Measurements from ENCODE around the gene RRM2. TPM values are rescaled to one million over a fixed set of nuclear protein-coding genes. Genes with fewer than 3 reads are reported as not detected.

The RRM2 gene
- total RNA-seq, 1 donor from 2014 or later = 11.9 TPM

DNA sequence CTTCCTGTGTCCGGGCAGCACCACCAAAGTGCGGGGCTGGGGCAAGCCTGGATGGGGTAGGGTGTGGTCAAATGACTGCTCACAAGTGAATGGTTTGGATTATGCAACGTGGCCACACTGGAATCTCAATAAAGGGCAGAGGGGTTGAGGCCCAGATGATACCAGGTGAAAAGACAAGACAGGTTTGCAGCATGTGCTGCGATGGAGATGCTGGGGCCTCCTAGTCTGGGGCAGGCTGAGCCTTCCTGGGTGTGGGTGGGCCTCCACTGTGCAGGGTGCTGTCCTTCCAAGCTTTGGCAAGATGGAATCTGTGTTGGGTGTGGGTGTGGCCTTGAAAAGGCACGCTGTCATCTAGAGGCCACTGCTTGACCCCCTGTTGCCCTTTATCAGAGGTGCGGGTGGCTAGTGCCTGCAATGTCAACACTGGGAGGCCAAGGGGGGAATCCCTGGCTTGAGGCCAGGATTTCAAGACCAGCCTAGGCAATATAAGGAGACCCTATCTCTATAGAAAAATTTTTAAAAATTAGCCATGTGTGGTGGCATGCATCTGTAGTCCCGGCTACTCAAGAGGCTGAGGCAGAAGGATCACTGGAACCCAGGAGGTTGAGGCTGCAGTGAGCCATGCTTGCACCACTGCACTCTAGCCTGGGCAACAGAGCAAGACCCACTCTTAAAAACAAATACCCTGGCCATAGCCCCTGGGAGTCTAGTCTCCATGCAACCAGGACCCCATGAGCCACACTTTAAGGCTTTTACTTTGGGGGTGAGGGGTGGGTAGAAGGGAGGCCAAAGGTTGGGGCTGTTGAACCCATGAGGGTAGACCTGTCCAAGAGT is 13.8 kb downstream of the RRM2 start:
- DNase-seq (ENCODE audit: low read depth) (no peak), FAIRE-seq (no peak)
- peaks cover 3% of the 10 kb centered on the region for H3K27me3 Mint-ChIP-seq (ENCODE audit: low read depth, unreplicated experiment)
- H3K79me2 ChIP-seq (ENCODE audit: insufficient read depth, low read length) = no peaks in the 10 kb centered on the region
- no peaks in the 10 kb centered on the region for H4K20me1 ChIP-seq (ENCODE audit: insufficient read depth, low read length)
- H3K9ac ChIP-seq (ENCODE audit: low read length) = no peak overlapping the region
- no peak overlapping the region for H3K4me3 ChIP-seq (ENCODE audit: insufficient read depth, low read depth, low read length)
- H3K4me2 ChIP-seq (ENCODE audit: low read length) = no peak overlapping the region
- H3K27me3 ChIP-seq (ENCODE audit: insufficient read depth, low read length) = no peaks in the 10 kb centered on the region
- H3K27ac Mint-ChIP-seq (ENCODE audit: unreplicated experiment) = no peak overlapping the region
- no peak overlapping the region for H3K27ac ChIP-seq (ENCODE audit: low read depth, low read length)
- H2AFZ ChIP-seq (ENCODE audit: low read depth, low read length) = no peak overlapping the region
- no peaks in the 10 kb centered on the region for H3K36me3 ChIP-seq (ENCODE audit: insufficient read depth, low read length)
- H3K4me3 Mint-ChIP-seq (ENCODE audit: unreplicated experiment) = no peak overlapping the region
- no peaks in the 10 kb centered on the region for H3K36me3 Mint-ChIP-seq (ENCODE audit: low read depth, unreplicated experiment)
- TF ChIP-seq, protein P1, sequence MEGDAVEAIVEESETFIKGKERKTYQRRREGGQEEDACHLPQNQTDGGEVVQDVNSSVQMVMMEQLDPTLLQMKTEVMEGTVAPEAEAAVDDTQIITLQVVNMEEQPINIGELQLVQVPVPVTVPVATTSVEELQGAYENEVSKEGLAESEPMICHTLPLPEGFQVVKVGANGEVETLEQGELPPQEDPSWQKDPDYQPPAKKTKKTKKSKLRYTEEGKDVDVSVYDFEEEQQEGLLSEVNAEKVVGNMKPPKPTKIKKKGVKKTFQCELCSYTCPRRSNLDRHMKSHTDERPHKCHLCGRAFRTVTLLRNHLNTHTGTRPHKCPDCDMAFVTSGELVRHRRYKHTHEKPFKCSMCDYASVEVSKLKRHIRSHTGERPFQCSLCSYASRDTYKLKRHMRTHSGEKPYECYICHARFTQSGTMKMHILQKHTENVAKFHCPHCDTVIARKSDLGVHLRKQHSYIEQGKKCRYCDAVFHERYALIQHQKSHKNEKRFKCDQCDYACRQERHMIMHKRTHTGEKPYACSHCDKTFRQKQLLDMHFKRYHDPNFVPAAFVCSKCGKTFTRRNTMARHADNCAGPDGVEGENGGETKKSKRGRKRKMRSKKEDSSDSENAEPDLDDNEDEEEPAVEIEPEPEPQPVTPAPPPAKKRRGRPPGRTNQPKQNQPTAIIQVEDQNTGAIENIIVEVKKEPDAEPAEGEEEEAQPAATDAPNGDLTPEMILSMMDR (IDR thresholded peaks at IDR 0.05; ENCODE audit: insufficient read depth, low read depth, low read length) = no peak
- no peaks in the 10 kb centered on the region for H3K9me3 Mint-ChIP-seq (ENCODE audit: unreplicated experiment)
- no peaks in the 10 kb centered on the region for H3K4me1 Mint-ChIP-seq (ENCODE audit: low read depth, unreplicated experiment)
- H3K9me3 ChIP-seq (ENCODE audit: insufficient read depth, low read depth, low read length) = no peaks in the 10 kb centered on the region
- no peaks in the 10 kb centered on the region for H3K4me1 ChIP-seq (ENCODE audit: insufficient read depth, low read length)

DNA sequence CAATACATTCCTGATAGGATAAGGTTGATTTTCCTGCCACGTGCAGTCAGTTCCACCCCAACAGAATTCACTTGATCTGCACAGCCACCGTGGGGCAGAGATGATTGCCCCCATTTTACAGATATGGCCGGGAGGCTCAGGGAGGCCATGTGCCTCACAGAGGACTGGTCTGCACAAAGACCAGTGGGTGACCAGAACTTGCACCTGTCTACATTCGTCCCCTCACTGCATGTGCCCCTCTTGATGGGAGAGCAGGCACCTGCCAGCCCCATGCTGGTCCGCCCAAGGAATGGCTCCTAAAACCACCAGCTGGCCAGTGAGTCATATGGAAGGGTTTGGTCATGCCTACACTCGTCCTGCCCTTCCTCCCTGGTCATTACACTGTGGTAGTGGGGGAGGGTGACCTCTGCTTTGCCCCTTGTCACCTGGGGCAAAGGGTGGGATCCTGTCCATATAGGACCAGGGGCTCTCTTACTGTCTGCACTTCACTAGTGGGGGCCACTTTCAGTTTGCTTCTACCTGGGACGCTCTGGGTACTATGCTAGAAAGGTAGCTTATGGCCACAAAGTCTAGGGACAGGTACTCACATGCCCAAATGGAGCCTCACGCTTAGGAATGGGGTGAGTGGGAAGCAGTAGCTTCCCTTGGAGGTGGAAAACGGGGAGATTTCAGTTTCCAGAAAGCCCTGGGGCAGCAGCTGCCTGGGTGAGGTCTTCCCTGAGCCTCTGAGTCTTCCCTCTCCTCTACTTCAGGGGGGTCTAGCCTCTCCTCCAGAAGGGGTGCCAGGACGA is 14.7 kb downstream of the RRM2 start:
- no peak overlapping the region for H3K27ac Mint-ChIP-seq (ENCODE audit: unreplicated experiment)
- H3K4me1 Mint-ChIP-seq (ENCODE audit: low read depth, unreplicated experiment) = peaks cover 2% of the 10 kb centered on the region
- Histone ChIP-seq H3K4me1 (ENCODE audit: insufficient read depth, low read length) (no peaks in the 10 kb centered on the region), H3K27ac (ENCODE audit: low read depth, low read length) (no peak overlapping the region), H3K4me2 (ENCODE audit: low read length) (no peak overlapping the region), H3K79me2 (ENCODE audit: insufficient read depth, low read length) (no peaks in the 10 kb centered on the region), H3K4me3 (ENCODE audit: insufficient read depth, low read depth, low read length) (no peak overlapping the region), H2AFZ (ENCODE audit: low read depth, low read length) (peak overlapping the region; percentile 20), H4K20me1 (ENCODE audit: insufficient read depth, low read length) (no peaks in the 10 kb centered on the region), H3K27me3 (ENCODE audit: insufficient read depth, low read length) (no peaks in the 10 kb centered on the region), H3K9ac (ENCODE audit: low read length) (no peak overlapping the region), H3K9me3 (ENCODE audit: insufficient read depth, low read depth, low read length) (no peaks in the 10 kb centered on the region), H3K36me3 (ENCODE audit: insufficient read depth, low read length) (no peaks in the 10 kb centered on the region)
- DNase-seq (ENCODE audit: low read depth) (no peak), FAIRE-seq (no peak)
- TF ChIP-seq, protein P1 (IDR thresholded peaks at IDR 0.05; ENCODE audit: insufficient read depth, low read depth, low read length) = no peak
- no peak for TF ChIP-seq EZH2 (IDR thresholded peaks at IDR 0.05; ENCODE audit: insufficient read depth, low read length)
- H3K36me3 Mint-ChIP-seq (ENCODE audit: low read depth, unreplicated experiment) = no peaks in the 10 kb centered on the region
- peaks cover 9% of the 10 kb centered on the region for H3K27me3 Mint-ChIP-seq (ENCODE audit: low read depth, unreplicated experiment)
- H3K9me3 Mint-ChIP-seq (ENCODE audit: unreplicated experiment) = no peaks in the 10 kb centered on the region
- H3K4me3 Mint-ChIP-seq (ENCODE audit: unreplicated experiment) = no peak overlapping the region

Data from astrocyte (in vitro differentiated cells and primary cell).